ENCODE data around the gene NRSN2.

Gene NRSN2

GRCh38 chr20:401682-402495, 55.0 kb downstream of the NRSN2 start:
- TF ChIP-seq, protein P1, sequence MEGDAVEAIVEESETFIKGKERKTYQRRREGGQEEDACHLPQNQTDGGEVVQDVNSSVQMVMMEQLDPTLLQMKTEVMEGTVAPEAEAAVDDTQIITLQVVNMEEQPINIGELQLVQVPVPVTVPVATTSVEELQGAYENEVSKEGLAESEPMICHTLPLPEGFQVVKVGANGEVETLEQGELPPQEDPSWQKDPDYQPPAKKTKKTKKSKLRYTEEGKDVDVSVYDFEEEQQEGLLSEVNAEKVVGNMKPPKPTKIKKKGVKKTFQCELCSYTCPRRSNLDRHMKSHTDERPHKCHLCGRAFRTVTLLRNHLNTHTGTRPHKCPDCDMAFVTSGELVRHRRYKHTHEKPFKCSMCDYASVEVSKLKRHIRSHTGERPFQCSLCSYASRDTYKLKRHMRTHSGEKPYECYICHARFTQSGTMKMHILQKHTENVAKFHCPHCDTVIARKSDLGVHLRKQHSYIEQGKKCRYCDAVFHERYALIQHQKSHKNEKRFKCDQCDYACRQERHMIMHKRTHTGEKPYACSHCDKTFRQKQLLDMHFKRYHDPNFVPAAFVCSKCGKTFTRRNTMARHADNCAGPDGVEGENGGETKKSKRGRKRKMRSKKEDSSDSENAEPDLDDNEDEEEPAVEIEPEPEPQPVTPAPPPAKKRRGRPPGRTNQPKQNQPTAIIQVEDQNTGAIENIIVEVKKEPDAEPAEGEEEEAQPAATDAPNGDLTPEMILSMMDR (IDR thresholded peaks at IDR 0.05; ENCODE audit: low read depth, low read length), result no peak
- TF ChIP-seq POLR2A (IDR thresholded peaks at IDR 0.05; ENCODE audit: extremely low read depth, insufficient read length) (no peak), MYC (IDR thresholded peaks at IDR 0.05; ENCODE audit: low read depth, low read length) (no peak)
- TF ChIP-seq, protein P2, sequence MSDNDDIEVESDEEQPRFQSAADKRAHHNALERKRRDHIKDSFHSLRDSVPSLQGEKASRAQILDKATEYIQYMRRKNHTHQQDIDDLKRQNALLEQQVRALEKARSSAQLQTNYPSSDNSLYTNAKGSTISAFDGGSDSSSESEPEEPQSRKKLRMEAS (IDR thresholded peaks at IDR 0.05; ENCODE audit: low read depth, low read length), result no peak
- peak; percentile 50 for DNase-seq (ENCODE audit: low read depth)
- H3K4me3 ChIP-seq (ENCODE audit: low read depth, low read length), result no peak overlapping the region

- H3K4me3 ChIP-seq (ENCODE audit: low read depth, low read length), result no peak overlapping the region
- no peak for DNase-seq (ENCODE audit: low read depth)
- no peak for TF ChIP-seq POLR2A (IDR thresholded peaks at IDR 0.05; ENCODE audit: extremely low read depth, insufficient read length)
- TF ChIP-seq, protein P2 (IDR thresholded peaks at IDR 0.05; ENCODE audit: low read depth, low read length), result no peak
- TF ChIP-seq MYC (IDR thresholded peaks at IDR 0.05; ENCODE audit: low read depth, low read length), result no peak
- TF ChIP-seq, protein P1 (IDR thresholded peaks at IDR 0.05; ENCODE audit: low read depth, low read length), result no peak
Measured at GRCh38 chr20:402496-402885, 55.6 kb downstream of the NRSN2 start.

DNA sequence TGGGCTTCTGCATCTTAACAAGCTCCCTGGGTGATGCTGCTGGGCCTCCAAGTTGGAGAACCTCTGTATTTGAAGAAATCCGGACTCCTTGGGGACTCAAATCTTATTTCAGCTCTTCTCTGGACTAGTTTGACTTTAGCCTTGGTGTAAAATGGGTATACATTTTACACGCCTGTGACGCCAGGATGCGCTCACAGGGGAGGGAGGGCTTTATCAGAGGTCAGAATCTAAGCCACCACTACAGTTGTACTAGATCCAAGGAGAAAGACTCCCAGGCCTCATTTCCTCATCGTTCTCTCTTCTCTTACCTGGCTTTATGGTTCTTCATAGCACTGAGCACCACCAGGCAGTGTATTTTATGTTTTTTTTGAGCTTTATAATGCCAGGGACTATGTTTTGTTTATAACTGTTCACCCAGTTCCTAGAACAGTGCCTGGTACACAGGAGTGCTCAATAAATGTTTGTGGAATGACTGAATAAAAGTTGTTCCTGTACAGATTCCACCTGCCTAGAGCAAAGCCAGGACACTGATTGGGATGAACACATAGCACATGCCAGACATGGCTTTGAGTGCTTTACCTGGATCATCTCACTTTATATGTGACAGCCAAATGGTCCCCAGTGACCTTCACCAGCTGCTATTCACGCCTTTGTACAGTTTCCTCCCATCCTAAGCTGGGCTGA, 56.1 kb downstream of the NRSN2 start:
- no peak for TF ChIP-seq MYC (IDR thresholded peaks at IDR 0.05; ENCODE audit: low read depth, low read length)
- TF ChIP-seq, protein P2 (IDR thresholded peaks at IDR 0.05; ENCODE audit: low read depth, low read length), result no peak
- TF ChIP-seq, protein P1 (IDR thresholded peaks at IDR 0.05; ENCODE audit: low read depth, low read length), result no peak
- no peak for TF ChIP-seq POLR2A (IDR thresholded peaks at IDR 0.05; ENCODE audit: extremely low read depth, insufficient read length)
- H3K4me3 ChIP-seq (ENCODE audit: low read depth, low read length), result no peak overlapping the region
- DNase-seq (ENCODE audit: low read depth), result no peak

DNA sequence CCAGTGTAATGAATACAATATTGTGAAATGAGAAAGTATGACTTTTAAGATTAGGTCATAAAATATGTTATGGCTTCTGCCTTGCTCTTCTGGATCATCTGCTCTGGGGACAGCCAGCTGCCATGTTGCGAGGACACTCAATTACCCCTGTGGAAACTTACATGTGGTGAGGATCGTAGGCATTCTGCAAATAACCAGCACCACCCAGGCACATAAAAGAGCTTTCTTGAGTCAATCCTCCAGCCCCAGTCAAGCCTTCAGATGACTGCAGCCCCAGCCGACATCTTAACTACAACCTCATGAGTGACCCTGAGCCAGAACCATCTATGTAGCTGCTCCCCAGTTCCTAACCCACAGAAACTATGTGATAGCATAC, 56.7 kb downstream of the NRSN2 start:
- DNase-seq (ENCODE audit: low read depth), result no peak
- no peak overlapping the region for H3K4me3 ChIP-seq (ENCODE audit: low read depth, low read length)
- TF ChIP-seq, protein P1 (IDR thresholded peaks at IDR 0.05; ENCODE audit: low read depth, low read length), result no peak
- no peak for TF ChIP-seq MYC (IDR thresholded peaks at IDR 0.05; ENCODE audit: low read depth, low read length)
- no peak for TF ChIP-seq POLR2A (IDR thresholded peaks at IDR 0.05; ENCODE audit: extremely low read depth, insufficient read length)
- TF ChIP-seq, protein P2 (IDR thresholded peaks at IDR 0.05; ENCODE audit: low read depth, low read length), result no peak

DNA sequence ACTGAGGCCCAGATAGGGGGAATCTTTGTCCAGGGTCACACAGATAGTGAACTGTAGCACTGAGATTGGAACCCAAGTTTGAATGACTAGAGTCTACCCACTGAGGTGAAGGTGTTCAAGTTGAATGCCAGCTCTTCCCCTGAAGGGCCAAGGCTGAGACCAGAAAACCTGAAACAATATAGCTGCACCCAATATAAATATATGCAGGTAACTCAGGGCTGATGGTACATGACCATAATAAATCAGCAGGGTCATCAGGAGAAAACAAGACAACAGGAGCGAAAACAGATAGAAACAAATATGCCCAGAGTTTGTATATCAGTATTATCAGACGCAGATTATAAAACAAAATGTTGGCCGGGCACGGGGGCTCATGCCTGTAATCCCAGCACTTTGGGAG, 57.2 kb downstream of the NRSN2 start:
- H3K4me3 ChIP-seq (ENCODE audit: low read depth, low read length), result no peak overlapping the region
- DNase-seq (ENCODE audit: low read depth), result no peak
- no peak for TF ChIP-seq MYC (IDR thresholded peaks at IDR 0.05; ENCODE audit: low read depth, low read length)
- TF ChIP-seq, protein P1 (IDR thresholded peaks at IDR 0.05; ENCODE audit: low read depth, low read length), result no peak
- TF ChIP-seq, protein P2 (IDR thresholded peaks at IDR 0.05; ENCODE audit: low read depth, low read length), result no peak
- TF ChIP-seq POLR2A (IDR thresholded peaks at IDR 0.05; ENCODE audit: extremely low read depth, insufficient read length), result no peak

Measured in NB4 (cell line).